GM21526 (cell line): Measurements from ENCODE around the gene ZNF609.
"Not testable (repeated sequence)": the region's sequence is repeated elsewhere in the genome, so short reads cannot be mapped to it uniquely, and the experiment has no call there.

ENCODE experiments used
- ATAC-seq: cut with Tn5 transposase; IDR thresholded peaks from one replicate; pipeline ENCODE4 v1.9.1; 2021; ENCODE audit warnings: moderate library complexity; ENCODE audit not compliant: unreplicated experiment, low FRiP score

The ZNF609 gene

DNA sequence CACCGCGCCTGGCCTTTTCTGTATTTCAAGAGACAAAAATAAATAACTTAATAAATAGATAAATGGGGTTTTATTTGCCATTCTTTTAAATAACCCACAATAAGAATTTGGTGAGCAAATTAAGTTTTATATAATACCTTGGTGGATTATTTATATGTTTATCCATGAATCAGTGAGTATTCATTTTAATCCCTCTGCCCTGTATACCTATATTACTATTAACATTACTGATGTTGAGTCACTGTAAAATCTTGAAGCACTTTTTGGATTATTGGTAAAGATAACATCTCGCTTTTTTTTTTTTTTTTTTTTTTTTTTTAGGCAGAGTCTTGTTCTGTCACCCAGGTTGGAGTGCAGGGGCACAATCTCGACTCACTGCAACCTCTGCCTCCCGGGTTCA lies 154.1 kb downstream of the ZNF609 start:
- no peak for ATAC-seq

DNA sequence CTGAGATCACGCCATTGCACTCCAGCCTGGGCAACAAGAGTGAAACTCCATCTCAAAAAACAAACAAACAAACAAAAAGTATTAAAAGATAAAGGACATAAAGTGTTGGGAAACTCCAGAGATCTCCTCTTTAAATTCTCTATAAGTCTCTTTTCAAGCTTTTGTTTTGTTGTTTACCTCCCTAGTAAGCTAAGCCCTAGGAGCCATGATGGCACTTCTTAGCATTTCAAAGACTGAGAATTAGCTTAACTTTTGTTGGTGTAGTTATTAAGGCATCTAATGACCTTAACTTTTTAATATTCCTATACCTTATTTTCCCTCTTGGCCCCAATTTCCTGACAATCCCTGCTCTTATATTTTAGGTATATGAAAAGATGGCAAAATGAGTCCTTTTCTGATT lies 157.3 kb downstream of the ZNF609 start:
- no peak for ATAC-seq

DNA sequence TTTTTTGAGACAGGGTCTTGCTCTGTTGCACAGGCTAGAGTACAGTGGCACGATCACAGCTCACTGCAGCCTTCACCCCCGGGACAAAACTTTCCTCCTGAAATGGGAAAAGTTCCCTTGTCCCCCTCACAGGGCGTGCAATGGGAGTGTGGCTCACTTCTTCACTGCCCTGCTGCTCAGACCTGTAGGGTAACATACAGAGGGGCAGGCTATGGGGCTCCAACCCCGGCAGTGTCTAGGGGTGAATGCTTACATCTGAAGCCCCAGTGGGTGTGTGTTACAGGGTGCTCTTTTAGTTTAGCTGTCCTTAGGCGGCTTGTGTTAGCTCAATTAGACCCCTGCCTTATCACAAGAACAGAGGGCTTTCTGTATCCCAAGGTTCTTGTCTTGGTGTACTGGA lies 157.8 kb downstream of the ZNF609 start:
- no peak for ATAC-seq

DNA sequence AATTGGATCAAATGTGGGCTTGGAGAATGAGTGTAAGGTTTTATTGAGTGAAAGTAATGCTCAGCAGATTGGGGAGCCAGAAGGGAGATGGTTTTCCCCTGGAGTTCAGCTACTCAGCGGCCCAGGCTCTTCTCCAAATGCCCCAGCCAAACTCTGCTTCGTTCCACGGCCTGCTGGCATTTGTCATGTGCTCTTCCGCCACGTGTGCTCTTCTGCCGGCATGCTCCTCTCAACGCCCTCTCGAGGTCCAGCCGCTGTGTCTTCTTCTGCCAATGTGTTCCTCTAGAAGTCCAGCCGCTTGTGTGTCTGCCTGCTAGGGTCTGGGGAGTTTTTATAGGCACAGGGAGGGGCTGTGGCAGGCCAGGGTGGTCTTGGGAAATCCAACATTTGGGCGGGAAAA lies 158.2 kb downstream of the ZNF609 start:
- no peak for ATAC-seq

DNA sequence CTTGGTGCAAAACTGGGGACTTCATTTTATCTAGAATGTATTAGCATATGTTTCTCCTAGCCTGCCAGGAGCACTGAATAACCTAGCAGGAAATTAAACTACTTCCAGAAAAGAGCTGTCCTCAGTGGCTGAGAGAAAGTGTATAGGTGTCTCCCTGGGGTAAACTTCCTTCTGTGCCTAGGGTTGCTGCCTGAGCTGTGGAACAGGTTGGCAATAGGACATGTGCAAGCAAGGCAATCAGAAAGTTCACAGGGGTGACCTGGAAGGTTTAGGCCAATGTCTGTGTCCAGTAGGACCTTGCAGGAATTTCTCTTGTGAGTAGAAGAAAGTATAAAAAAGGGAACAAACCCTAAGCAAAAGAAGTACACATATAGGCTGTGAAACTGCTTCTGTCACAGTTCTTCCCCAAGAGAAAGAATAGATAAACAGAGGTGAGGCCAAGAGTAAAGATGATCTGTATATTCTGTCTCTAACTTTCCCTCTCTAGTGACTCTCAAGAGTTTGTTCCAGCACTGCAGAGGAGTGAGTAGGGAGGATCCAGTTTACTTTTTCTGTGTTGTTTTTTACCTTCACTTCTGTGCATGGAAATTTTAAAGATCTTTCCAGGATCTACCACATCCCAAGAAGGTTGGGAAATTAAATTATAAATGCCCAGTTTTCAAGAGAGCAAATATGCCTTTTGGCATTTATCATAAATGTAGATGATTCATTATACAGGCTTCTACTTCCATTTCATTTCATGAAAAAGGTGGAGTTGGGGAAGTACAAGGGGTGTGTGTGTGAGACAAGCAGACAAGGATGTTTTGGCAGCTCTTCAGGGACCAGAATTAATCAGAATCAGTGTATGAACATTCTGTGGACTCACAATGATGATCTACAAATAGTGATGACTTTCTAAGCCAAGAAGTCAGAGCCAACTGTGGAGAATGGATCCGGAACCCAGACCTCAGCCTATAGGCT lies 159.8 kb downstream of the ZNF609 start:
- no peak for ATAC-seq

DNA sequence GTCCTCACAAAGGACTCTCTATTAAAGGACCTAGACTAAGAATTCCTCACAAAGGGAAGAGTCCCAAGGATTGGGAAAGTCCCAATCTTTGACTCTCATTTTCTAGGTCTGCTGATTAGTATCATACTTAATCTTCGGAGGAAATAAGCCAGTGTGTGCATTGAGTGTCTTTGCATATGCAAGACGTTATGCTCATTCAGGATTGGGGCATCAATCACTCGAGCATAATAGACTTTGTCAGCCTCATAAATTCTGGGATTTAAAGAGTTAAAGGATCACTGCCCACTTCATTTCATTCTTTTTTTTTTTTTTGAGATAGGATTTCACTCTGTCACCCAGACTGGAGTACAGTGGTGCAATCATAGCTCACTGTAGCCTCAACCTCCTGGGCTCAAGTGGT lies 160.7 kb downstream of the ZNF609 start:
- no peak for ATAC-seq

DNA sequence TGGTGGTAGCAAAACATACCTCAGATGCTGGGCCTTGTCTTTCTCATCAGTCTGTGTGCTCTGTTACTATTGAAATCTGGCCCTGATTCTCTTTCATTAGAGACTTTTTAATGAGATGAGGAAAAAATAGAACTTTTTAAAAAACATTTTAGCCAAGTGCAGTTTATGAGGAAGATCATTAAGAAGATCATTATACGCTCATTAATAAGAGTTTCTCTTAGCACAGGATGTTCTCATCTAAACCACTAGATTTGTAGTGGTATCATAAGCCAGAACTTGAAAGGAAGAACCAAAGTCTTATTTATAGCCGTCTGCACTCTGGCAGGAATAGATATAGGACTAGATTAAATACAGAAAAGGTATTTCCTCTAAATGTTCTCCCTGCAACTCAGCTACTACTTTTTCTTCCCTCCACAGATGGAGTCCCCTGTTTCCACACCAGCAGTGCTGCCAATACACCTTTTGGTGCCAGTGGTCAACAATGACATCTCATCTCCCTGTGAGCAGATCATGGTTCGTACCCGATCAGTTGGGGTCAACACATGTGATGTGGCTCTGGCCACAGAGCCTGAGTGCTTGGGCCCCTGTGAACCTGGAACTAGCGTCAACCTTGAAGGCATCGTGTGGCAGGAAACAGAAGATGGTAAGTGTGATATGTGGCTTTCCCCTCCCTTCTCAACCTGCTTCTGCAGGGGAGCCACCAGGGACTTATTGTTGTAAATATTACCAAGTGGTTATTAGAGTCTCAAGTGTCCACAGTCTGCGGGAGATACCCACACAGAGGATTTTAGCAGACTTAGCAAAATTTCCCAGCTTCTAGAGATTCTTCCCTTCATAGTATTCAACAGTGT lies 162.3 kb downstream of the ZNF609 start:
- no peak for ATAC-seq

DNA sequence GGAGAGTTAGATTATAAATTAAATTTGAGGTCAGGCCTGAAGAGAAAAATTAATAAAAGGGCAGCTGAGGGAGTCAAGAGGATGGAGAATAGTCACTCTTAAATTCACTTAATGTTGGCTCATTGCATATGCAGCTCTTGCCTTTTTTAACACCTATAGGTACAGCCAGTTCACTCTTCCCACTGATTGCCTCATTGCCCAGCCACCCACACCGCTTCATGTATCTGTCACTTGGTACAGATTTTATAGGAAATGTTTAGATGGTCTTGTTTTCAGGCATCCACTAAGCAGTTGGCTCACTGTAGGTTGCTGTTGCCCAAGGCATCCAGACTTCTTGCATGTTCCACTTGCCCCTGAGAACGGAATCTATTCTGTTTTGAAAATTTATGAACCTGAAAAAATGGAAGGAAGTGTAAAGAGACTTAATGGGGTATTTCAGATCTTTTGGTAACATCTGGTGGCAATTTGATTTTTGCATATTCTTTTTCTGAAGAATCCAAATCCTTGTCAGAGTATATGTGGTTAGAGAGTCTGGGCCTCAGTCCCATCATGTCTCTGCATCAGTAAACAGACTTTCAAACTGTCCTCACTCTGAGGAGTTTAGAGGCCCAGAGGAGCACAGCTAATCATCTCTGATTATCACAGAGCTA lies 163.1 kb downstream of the ZNF609 start:
- ATAC-seq: no peak

DNA sequence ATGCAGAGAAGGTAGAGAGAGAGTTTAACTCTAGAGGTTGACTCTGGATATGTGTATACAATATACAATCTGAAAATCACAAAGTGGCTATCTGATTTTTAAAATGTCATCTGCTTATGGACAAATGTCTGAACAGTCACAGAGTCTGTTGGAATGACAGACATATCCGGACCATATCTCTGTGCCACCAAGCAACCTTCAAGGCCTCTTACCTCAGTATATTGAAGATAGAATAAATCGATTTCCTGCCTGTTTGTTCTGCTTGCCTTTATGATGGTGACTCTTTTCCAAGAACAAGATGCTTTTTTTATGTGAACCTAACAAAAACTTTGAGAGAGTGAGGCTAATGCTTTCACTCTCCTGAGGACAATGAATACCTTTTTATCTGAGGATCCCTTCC lies 163.9 kb downstream of the ZNF609 start:
- no peak for ATAC-seq

DNA sequence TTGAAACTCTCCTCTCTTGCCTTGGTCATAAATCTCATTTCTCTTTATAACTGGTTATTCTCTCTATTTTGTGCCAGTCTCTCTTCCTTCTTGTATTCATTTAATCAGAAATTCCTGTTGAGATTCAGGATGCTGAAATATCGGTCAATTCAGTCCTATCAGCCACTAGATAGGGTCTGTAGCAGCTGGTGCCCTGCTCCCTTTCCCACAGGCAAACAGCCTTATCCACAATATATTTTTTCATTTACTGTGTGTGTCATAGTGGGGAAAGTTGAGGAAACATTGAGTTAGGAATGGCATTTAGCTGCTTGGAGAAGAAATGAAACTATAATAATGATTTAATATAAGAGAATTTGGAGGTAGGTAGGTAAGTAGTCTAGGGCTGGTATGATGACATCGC lies 168.7 kb downstream of the ZNF609 start:
- ATAC-seq: no peak

DNA sequence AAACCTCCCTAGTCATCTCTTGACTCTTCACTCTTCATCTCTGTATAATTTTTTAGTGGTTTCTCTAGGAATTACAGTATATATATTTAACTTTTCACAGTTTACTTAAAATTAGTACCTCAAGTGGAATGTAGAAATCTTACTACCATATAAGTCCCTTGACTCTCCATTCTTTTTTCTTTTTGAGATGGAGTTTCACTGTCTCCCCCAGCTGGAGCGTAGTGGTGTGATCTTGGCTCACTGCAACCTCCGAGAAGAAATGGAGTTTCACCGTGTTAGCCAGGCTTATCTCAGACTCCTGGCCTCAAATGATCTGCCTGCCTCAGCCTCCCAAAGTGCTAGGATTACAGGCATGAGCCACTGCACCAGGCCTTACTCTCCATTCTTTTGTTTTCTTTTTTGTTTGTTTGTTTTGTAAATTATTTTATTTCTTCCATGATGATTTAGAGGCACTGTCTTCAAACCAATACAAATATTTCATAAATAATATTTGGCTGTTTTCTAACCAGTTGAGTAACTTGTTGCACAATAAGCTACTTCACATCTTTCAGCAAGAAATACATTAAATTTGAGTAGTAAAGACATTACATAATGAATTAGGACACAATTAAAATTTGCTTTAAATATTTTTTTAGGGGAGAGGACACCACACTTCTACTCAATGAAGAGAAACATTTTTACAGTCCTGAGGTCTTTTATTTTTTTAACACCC lies 170.2 kb downstream of the ZNF609 start:
- no peak for ATAC-seq

DNA sequence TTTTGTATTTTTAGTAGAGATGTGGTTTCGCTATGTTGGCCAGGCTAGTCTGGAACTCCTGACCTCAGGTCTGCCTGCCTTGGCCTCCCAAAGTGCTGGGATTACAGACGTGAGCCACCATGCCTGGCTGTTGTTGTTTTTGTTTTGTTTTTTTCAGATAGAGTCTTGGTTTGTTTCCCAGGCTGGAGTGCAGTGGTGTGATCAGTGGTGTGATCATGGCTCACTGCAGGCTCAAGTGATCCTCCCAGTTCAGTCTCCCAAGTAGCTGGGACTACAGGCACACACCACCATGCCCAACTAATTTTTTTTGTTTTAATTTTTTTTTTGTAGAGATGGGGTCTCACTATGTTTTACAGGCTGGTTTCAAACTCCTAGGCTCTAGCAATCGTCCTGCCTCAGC lies 172.3 kb downstream of the ZNF609 start:
- ATAC-seq: not testable (repeated sequence)

DNA sequence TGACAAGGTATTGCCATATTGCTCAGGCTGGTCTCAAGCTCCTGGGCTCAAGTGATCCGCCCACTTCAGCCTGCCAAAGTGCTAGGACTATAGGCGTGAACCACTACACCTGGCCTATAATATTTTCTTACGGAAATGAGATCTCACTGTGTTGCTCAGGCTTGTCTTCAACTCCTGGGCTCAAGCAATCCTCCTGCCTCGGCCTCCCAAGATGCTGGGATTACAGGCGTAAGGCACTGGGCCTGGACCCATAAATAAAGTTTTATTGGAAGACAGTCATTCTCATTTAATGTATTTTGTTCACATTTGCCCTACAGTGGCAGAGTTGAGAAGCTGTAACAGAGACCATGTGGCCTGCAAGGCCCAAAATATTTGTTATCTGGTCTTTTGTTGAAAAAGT lies 173.0 kb downstream of the ZNF609 start:
- no peak for ATAC-seq

DNA sequence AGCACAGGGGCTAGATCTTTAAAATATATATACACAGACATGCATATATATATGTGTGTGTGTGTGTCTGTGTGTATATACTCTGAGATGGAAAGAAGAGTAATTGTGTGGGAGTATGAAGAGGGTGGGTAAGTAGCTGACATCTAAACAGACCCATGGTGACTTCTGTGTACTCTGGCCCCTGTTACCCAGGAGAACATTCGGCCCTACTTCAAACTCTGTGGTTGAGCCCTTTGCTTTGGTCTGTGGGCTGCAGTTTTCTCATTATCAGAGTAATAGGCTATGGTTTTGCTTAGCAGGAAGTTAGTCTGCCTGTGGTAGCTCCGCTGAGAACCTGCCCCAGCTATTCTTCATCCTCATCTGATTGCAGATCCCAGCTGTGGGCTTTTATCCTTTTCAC lies 173.6 kb downstream of the ZNF609 start:
- no peak for ATAC-seq

DNA sequence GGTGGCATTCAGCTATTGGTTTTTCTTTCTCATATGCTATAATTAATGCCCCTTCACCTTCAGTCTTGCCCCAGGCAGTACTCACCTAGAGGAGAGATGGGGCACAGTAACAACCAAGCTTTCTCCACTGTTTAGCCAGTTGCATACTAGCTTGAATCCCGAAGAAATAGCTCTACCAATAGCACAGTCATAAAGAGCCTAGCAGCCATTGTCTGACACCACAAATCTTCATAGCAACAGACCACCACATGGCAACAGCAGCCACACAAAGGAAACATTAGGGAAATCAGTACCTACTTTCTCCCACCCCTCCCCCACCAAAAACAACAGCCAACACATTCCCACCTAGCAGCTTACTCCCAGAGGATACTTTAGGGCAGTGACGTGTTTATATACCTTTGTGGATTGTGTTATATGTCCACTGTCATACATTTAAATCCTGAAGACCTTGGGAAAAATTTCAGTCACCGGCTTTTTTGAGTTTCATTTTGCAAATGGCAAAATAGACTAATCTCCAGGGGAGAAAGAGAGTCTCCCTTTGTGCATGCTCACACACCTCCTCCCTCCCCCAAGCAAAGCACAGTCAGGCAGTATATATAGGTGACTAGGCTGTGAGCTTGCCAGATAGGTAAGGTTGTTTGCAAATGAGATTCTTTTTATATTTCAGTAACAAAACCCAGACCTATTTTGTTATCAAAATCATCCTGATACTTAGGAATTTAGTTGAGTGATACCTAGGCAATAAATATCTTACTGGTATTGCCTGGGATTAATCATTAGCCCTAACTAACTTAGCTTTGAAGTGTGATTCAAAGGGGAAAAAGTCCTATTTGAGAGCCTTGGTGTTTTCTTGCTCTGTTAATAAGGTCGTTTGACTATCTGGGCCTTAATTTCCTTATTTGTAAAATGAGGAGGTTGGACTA lies 174.5 kb downstream of the ZNF609 start:
- no peak for ATAC-seq

DNA sequence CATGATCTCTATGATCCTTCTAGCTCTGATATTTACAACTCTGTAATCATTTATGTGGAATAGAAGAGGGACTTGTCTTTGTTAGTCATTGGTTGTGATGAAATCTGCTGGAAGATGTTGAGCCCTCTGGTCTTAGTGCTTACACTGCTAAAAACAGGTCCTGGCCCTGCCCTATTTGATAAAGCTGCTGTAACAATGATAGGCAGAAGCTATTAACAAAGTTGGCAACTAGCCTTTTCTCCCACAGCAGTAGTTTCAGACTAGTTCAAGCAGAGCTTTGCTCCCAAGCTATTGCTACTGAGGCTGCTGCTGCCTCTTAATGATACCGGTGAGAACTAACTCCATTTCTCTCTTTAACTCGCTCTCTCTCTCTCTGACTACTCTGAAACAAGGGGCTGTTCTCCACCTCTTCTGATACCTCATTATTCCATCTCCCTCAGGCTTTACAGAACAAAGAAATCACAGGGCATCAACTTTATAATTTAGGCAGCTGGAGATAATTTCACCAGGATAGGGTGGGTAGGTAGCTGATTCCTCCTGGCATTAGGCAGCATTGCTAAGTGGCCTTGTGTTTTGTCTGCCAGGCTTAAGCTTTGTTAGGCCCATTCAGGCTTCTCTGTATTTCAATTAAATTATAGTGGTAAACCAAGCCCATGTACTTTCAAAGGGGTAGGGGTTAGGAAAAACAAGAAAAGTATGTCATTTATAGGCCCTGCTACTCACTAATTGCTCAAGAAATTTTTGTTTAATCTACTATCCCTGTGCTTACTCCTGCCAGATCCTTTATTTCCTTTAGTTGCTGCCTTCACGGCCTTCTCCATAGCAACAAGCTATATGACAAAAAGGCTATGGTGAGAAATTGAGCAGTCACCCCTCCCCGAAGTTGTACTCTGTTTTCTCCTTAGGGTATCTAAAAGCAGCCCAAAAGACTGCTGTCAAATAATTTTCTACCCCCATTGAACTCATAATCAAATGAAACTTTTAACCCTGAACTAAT lies 175.4 kb downstream of the ZNF609 start:
- no peak for ATAC-seq

DNA sequence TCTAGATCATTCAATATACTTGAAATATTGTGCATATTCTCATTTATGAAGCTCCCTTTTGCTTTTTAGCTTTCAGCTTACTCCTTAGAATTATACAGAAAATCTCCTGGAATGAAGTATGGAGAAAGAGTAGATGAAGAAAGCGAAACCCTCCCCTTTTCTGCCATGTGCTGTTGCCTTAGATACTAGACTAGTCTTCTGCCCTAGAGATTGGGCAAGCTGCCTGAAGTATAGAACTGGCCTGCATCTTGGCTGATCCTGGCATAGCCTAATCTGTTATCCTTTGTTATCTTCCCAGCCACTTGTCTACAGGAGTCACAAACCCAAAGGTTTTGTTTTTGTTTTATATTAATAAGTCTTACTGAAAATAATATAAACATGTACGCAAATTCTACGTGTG lies 176.2 kb downstream of the ZNF609 start:
- ATAC-seq: no peak

DNA sequence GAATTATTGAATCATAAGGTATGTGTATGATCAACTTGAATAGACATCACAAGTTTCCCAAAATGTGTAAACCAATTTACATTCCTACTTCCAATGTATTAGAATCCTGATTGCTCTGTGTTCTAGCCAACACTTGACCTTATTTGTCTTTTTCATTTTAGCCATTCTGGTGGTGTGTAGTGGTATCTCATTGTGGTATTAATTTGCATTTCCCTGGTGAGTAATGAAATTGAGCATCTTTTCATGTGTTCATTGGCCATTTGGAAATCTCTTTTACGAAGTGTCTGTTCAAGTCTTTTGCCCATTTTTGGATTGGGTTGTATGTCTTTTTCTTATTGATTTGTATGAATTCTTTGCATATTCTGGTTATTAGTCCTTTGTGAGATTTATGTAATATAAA lies 177.0 kb downstream of the ZNF609 start:
- ATAC-seq: no peak
